HG03521 (cell line): ENCODE data around the gene YPEL3.

ENCODE experiments used
- ATAC-seq: cut with Tn5 transposase; IDR thresholded peaks from one replicate; pipeline ENCODE4 v1.9.1; 2021; ENCODE audit warnings: mild to moderate bottlenecking, moderate library complexity; ENCODE audit not compliant: unreplicated experiment

Gene YPEL3

GRCh38 chr16:30075503-30076275 lies 20.3 kb downstream of the YPEL3 start, which contains the start of gene PPP4C:
PPP4C (plus strand) TSS chr16:30075994; CDS start chr16:30076378, 384 bp downstream.
- ATAC-seq: peak; percentile 77

- ATAC-seq: no peak
Measured at GRCh38 chr16:30070490-30070889, 25.5 kb downstream of the YPEL3 start.

GRCh38 chr16:30069611-30070462 lies 26.2 kb downstream of the YPEL3 start:
- ATAC-seq: no peak

- ATAC-seq: no peak
Measured at GRCh38 chr16:30068750-30069610, 27.0 kb downstream of the YPEL3 start.

GRCh38 chr16:30068333-30068732 lies 27.7 kb downstream of the YPEL3 start:
- ATAC-seq: no peak

- no peak for ATAC-seq
Measured at GRCh38 chr16:30067584-30067916, 28.5 kb downstream of the YPEL3 start.

- no peak for ATAC-seq
Measured at GRCh38 chr16:30066761-30067583, 29.0 kb downstream of the YPEL3 start.

- ATAC-seq: no peak
Measured at GRCh38 chr16:30065943-30066760, 29.9 kb downstream of the YPEL3 start.

- ATAC-seq: peak; percentile 81
Measured at GRCh38 chr16:30065102-30065942, 30.7 kb downstream of the YPEL3 start, which contains the start of gene ALDOA. ALDOA (plus strand) TSS chr16:30065760; CDS start chr16:30066898, 1,138 bp downstream.

- peak; percentile 4 for ATAC-seq
Measured at GRCh38 chr16:30064729-30065101, 31.3 kb downstream of the YPEL3 start.

GRCh38 chr16:30063893-30064728 lies 31.9 kb downstream of the YPEL3 start:
- no peak for ATAC-seq

- no peak for ATAC-seq
Measured at GRCh38 chr16:30063278-30063892, 32.6 kb downstream of the YPEL3 start.

GRCh38 chr16:30060836-30061554 lies 35.0 kb downstream of the YPEL3 start:
- ATAC-seq: no peak

- ATAC-seq: no peak
Measured at GRCh38 chr16:30060346-30060745, 35.7 kb downstream of the YPEL3 start.

GRCh38 chr16:30054959-30055553 lies 41.0 kb downstream of the YPEL3 start:
- no peak for ATAC-seq

- no peak for ATAC-seq
Measured at GRCh38 chr16:30054451-30054850, 41.6 kb downstream of the YPEL3 start.
